NCI-H524 (cell line): ENCODE measurements around the gene SLC35A5.

ENCODE experiments used
- DNase-seq, 2 experiments: peaks; one replicate each; lab custom pipeline; 2025; lab: John Stamatoyannopoulos, UW

Gene SLC35A5

GRCh38 chr3:112623717-112624116 is 61.9 kb downstream of the SLC35A5 start:
- no peak for DNase-seq

DNA sequence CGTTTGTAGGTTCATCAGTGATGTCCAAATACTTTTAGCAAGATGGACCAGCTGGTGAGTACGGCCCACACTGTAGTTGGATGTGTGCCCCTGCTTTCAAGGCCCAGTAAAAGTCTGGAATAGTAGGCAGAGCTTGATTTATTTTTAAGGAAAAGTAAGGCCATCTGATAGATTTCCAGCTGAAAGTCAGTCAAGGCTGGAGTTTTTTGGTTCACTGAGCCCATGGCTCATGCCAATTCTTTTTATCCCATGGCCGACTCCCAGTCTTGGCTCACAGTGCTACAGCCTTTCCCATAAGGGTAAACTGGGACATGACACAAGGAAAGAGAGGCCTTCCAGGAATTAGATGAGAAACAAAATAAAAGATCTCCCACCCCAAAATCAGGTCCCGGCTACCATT is 65.6 kb downstream of the SLC35A5 start:
- DNase-seq = no peak

DNA sequence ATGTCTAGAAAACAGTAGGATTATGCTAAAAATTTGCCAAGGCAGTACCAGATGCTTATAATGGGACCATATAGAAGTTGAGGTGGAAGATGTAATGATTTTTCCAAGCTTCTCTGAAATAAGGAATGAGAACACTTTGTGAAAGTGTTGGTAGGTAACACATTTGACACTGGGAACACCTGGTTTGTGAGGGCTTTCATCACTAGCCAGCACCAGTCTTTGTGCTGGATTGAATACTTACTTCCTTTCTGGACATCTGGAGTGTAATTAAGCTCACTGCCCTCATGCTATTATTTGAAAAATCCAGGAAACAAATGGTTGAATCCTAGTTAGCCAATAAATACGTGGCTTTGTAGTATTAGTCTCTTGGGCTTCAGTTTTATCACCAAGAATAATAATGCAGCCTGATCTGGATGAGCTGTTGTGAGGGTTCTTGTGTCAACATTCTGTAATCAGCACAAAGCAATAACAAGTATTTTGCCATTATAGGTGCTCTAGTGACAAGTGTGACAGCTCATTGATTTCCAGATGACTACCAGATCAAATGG is 66.1 kb downstream of the SLC35A5 start:
- DNase-seq = peak; percentile 29 to 73

DNA sequence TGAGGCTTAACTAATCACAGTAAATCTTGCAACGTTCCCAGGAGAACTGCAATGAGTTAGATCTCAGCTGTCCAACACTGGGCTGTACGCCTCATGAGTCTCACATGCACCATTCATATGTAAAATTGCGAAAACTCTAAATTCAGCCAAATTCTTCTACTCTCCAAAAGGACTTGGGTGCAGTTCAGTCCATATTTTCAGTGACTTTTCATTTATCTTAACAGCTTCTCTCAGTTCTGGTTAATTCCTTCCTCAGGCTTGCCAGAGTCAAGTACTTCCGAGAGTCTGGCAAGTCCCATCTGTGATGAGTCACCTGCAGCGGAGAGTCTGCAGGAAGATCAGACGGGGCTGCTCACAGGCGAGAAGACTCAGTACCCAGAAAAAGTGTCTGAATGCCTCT is 67.6 kb downstream of the SLC35A5 start:
- peak; percentile 81 to 88 for DNase-seq

GRCh38 chr3:112631257-112631656 is 69.4 kb downstream of the SLC35A5 start:
- DNase-seq = no peak

GRCh38 chr3:112632596-112632995 is 70.8 kb downstream of the SLC35A5 start:
- no peak for DNase-seq

- DNase-seq = no peak
These were observed 71.3 kb downstream of the SLC35A5 start for GRCh38 chr3:112633191-112633590.

GRCh38 chr3:112633757-112634156 is 71.9 kb downstream of the SLC35A5 start:
- DNase-seq = no peak

DNA sequence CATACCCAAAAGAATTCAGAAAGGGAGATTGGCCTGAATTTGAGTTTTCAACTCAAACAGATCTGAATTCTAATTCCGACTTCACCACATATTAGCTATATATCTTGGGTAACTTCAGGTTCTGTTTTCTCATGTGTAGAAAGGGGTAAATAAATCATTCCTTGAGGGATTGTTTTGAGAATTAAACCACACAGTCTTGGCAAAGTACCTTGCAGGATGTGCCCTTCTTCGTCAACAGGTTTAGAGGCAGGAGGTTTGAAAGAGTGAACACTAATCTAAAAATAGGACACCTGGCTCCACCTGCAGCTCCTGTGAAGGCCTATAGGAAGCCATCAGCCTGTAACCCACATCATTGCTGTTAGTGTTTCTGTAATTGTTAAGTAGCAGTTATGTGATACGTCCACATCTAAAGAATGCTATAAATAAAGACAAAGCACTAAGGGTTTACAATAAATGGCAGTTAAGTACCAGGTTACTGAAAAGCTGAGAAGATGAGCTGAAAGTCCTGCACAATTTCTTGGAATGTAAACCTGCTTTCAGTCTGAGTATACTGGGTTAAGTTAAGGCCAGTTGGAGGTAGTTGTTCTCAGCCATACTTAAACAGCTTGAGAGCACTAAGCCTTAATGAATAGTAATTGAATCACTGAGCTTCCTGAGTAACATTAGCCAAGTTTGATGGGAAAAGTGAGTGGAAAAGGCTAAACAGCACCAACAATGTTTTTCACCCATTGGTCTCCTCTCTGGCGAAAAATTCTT is 73.1 kb downstream of the SLC35A5 start:
- peak in 1 of 2 experiments; percentile 9 for DNase-seq
